Measurements from ENCODE around the gene OLFML3.
"Not testable (repeated sequence)": the region's sequence is repeated elsewhere in the genome, so short reads cannot be mapped to it uniquely, and the experiment has no call there.

The OLFML3 gene

DNA sequence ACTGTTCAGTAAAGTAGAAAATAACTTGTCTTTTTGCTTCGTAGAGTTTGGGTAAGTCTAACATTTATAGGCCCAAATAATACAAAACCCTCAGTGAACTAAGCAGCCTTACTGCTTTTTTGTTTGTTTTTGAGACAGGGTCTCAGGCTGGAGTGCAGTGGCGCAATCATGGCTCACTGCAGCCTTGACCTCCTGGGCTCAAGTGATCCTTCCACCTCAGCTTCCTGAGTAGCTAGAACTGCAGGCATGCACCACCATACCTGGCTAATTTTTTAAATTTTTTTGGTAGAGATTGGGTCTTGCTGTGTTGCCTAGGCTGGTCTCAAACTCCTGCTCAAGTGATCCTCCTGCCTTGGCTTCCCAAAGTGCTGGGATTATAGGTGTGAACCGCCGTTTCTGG is 31.1 kb upstream of the OLFML3 start:
- POLR2A ChIA-PET, result interaction anchor here (0.7 kb wide), 1 partner anchor 17 kb away, joined by 3 read pairs; no protein-coding TSS in a partner anchor

DNA sequence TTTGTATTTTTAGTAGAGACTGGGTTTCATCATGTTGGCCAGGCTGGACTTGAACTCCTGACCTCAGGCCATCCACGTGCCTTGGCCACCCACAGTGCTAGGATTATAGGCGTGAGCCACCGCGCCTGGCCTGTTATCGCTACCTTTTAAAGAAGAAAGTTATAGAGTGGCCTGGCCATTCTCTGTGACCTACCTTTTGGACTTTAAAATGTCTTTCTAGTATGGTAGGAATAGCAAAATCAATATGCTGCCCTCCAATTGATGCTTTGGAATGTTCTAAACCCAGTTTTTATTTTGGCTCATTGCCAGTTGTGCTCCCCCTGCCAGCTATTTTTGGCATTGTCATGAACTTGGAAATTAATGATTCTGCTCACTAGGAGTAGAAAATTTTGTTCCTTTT is 30.3 kb upstream of the OLFML3 start:
- Histone ChIP-seq H3K4me1 (ENCODE audit: control insufficient read depth, insufficient read depth, low read length) (peaks cover 19% of the 10 kb centered on the region; the same call in 1 of the 2 replicates), H3K9me3 (ENCODE audit: control insufficient read depth, insufficient read depth, low read depth, low read length) (no peaks in the 10 kb centered on the region), H3K27ac (ENCODE audit: extremely low read depth, low read depth, low read length) (no peak overlapping the region), H3K4me3 (ENCODE audit: low read depth, low read length) (no peak overlapping the region), H3K36me3 (ENCODE audit: control insufficient read depth in 2 of 2, insufficient read depth in 1 of 2, low read length in 2 of 2) (peaks cover 1 to 7% of the 10 kb centered on the region in 2 experiments; a peak in 2 of 3 replicates)
- ChIA-PET CTCF (interaction anchor here (0.7 to 1.4 kb wide), 7 partner anchors 10 to 877 kb away, joined by 3 to 5 read pairs (median 3); partner anchors contain the start of gene OLFML3), POLR2A (interaction anchor here (0.7 kb wide), 1 partner anchor 18 kb away, joined by 3 read pairs; no protein-coding TSS in a partner anchor)
- TF ChIP-seq ZNF155 (tag by site-specific recombination; IDR thresholded peaks at IDR 0.05) (no peak), YY1 (tag by site-specific recombination; IDR thresholded peaks at IDR 0.05) (no peak), ZNF600 (tag by site-specific recombination; IDR thresholded peaks at IDR 0.05) (no peak), ZNF239 (tag by site-specific recombination; IDR thresholded peaks at IDR 0.05) (no peak), YY2 (tag by site-specific recombination; IDR thresholded peaks at IDR 0.05) (no peak), ZNF175 (tag by site-specific recombination; IDR thresholded peaks at IDR 0.05) (no peak), KLF1 (tag by site-specific recombination; IDR thresholded peaks at IDR 0.05) (no peak), ZSCAN30 (tag by site-specific recombination; IDR thresholded peaks at IDR 0.05) (no peak), GLIS2 (tag by site-specific recombination; IDR thresholded peaks at IDR 0.05) (no peak), ZNF660 (tag by site-specific recombination; IDR thresholded peaks at IDR 0.05) (peak; percentile 50; the same call in 1 of the 2 replicates), ZNF157 (tag by site-specific recombination; IDR thresholded peaks at IDR 0.05) (no peak), ZNF354C (tag by site-specific recombination; IDR thresholded peaks at IDR 0.05; ENCODE audit: borderline replicate concordance, low read depth) (no peak), ZNF184 (tag by site-specific recombination; IDR thresholded peaks at IDR 0.05) (no peak)
- TF ChIP-seq, protein P1, sequence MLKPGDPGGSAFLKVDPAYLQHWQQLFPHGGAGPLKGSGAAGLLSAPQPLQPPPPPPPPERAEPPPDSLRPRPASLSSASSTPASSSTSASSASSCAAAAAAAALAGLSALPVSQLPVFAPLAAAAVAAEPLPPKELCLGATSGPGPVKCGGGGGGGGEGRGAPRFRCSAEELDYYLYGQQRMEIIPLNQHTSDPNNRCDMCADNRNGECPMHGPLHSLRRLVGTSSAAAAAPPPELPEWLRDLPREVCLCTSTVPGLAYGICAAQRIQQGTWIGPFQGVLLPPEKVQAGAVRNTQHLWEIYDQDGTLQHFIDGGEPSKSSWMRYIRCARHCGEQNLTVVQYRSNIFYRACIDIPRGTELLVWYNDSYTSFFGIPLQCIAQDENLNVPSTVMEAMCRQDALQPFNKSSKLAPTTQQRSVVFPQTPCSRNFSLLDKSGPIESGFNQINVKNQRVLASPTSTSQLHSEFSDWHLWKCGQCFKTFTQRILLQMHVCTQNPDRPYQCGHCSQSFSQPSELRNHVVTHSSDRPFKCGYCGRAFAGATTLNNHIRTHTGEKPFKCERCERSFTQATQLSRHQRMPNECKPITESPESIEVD (tag by site-specific recombination; IDR thresholded peaks at IDR 0.05), result peak; percentile 46; the same call in 1 of the 2 replicates
- TF ChIP-seq, protein P2, sequence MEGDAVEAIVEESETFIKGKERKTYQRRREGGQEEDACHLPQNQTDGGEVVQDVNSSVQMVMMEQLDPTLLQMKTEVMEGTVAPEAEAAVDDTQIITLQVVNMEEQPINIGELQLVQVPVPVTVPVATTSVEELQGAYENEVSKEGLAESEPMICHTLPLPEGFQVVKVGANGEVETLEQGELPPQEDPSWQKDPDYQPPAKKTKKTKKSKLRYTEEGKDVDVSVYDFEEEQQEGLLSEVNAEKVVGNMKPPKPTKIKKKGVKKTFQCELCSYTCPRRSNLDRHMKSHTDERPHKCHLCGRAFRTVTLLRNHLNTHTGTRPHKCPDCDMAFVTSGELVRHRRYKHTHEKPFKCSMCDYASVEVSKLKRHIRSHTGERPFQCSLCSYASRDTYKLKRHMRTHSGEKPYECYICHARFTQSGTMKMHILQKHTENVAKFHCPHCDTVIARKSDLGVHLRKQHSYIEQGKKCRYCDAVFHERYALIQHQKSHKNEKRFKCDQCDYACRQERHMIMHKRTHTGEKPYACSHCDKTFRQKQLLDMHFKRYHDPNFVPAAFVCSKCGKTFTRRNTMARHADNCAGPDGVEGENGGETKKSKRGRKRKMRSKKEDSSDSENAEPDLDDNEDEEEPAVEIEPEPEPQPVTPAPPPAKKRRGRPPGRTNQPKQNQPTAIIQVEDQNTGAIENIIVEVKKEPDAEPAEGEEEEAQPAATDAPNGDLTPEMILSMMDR (tag by site-specific recombination; IDR thresholded peaks at IDR 0.05), result 0 out of 2 replicates have a peak, but pooled peaks have one; percentile 8
- TF ChIP-seq, protein P3, sequence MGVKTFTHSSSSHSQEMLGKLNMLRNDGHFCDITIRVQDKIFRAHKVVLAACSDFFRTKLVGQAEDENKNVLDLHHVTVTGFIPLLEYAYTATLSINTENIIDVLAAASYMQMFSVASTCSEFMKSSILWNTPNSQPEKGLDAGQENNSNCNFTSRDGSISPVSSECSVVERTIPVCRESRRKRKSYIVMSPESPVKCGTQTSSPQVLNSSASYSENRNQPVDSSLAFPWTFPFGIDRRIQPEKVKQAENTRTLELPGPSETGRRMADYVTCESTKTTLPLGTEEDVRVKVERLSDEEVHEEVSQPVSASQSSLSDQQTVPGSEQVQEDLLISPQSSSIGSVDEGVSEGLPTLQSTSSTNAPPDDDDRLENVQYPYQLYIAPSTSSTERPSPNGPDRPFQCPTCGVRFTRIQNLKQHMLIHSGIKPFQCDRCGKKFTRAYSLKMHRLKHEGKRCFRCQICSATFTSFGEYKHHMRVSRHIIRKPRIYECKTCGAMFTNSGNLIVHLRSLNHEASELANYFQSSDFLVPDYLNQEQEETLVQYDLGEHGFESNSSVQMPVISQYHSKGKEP (tag by site-specific recombination; IDR thresholded peaks at IDR 0.05), result 0 out of 2 replicates have a peak, but pooled peaks have one; percentile 42
- TF ChIP-seq, protein P4, sequence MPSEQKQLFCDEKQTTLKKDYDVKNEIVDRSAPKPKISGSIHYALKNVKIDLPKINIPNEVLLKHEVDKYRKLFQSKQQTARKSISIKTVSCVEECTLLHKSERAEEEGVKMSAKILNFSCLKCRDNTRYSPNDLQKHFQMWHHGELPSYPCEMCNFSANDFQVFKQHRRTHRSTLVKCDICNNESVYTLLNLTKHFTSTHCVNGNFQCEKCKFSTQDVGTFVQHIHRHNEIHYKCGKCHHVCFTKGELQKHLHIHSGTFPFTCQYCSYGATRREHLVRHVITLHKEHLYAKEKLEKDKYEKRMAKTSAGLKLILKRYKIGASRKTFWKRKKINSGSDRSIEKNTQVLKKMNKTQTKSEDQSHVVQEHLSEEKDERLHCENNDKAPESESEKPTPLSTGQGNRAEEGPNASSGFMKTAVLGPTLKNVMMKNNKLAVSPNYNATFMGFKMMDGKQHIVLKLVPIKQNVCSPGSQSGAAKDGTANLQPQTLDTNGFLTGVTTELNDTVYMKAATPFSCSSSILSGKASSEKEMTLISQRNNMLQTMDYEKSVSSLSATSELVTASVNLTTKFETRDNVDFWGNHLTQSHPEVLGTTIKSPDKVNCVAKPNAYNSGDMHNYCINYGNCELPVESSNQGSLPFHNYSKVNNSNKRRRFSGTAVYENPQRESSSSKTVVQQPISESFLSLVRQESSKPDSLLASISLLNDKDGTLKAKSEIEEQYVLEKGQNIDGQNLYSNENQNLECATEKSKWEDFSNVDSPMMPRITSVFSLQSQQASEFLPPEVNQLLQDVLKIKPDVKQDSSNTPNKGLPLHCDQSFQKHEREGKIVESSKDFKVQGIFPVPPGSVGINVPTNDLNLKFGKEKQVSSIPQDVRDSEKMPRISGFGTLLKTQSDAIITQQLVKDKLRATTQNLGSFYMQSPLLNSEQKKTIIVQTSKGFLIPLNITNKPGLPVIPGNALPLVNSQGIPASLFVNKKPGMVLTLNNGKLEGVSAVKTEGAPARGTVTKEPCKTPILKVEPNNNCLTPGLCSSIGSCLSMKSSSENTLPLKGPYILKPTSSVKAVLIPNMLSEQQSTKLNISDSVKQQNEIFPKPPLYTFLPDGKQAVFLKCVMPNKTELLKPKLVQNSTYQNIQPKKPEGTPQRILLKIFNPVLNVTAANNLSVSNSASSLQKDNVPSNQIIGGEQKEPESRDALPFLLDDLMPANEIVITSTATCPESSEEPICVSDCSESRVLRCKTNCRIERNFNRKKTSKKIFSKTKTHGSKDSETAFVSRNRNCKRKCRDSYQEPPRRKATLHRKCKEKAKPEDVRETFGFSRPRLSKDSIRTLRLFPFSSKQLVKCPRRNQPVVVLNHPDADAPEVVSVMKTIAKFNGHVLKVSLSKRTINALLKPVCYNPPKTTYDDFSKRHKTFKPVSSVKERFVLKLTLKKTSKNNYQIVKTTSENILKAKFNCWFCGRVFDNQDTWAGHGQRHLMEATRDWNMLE (tag by site-specific recombination; conservative IDR thresholded peaks at IDR 0.05; ENCODE audit: low read depth), result no peak
- TF ChIP-seq, protein P5, sequence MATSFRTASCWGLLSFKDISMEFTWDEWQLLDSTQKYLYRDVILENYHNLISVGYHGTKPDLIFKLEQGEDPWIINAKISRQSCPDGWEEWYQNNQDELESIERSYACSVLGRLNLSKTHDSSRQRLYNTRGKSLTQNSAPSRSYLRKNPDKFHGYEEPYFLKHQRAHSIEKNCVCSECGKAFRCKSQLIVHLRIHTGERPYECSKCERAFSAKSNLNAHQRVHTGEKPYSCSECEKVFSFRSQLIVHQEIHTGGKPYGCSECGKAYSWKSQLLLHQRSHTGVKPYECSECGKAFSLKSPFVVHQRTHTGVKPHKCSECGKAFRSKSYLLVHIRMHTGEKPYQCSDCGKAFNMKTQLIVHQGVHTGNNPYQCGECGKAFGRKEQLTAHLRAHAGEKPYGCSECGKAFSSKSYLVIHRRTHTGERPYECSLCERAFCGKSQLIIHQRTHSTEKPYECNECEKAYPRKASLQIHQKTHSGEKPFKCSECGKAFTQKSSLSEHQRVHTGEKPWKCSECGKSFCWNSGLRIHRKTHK (tag by site-specific recombination; IDR thresholded peaks at IDR 0.05), result no peak

More for the DNA sequence above, 31.1 kb upstream of the OLFML3 start:
- TF ChIP-seq, protein P6, sequence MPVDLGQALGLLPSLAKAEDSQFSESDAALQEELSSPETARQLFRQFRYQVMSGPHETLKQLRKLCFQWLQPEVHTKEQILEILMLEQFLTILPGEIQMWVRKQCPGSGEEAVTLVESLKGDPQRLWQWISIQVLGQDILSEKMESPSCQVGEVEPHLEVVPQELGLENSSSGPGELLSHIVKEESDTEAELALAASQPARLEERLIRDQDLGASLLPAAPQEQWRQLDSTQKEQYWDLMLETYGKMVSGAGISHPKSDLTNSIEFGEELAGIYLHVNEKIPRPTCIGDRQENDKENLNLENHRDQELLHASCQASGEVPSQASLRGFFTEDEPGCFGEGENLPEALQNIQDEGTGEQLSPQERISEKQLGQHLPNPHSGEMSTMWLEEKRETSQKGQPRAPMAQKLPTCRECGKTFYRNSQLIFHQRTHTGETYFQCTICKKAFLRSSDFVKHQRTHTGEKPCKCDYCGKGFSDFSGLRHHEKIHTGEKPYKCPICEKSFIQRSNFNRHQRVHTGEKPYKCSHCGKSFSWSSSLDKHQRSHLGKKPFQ (tag by site-specific recombination; IDR thresholded peaks at IDR 0.05), result peak; percentile 45; the same call in 1 of the 2 replicates
- TF ChIP-seq ZIC2 (tag by site-specific recombination; IDR thresholded peaks at IDR 0.05) (peak; percentile 15; the same call in 1 of the 2 replicates), OSR2 (tag by site-specific recombination; IDR thresholded peaks at IDR 0.05) (peak; percentile 26; the same call in 1 of the 2 replicates)
- CTCF ChIA-PET, result interaction anchor here (0.6 to 1.4 kb wide), 4 partner anchors 11 to 65 kb away, joined by 3 to 4 read pairs (median 4); no protein-coding TSS in a partner anchor
- Histone ChIP-seq H3K4me1 (ENCODE audit: control insufficient read depth, insufficient read depth, low read length) (peaks cover 19% of the 10 kb centered on the region; the same call in 1 of the 2 replicates), H3K36me3 (ENCODE audit: control insufficient read depth in 2 of 2, insufficient read depth in 1 of 2, low read length in 2 of 2) (peaks cover 7 to 10% of the 10 kb centered on the region in 2 experiments)
- H3K4me3 ChIP-seq (ENCODE audit: low read depth, low read length); H3K9me3 ChIP-seq (ENCODE audit: control insufficient read depth, insufficient read depth, low read depth, low read length); H3K27ac ChIP-seq (ENCODE audit: extremely low read depth, low read depth, low read length): not testable (repeated sequence)

Data from HEK293 (cell line).